OCI-LY7 (cell line): ENCODE measurements around the gene SIK3.

Experiments used
- EZH2phosphoT487 ChIP-seq: fragments of 200-600 bp; sonication (generic); IDR thresholded peaks from 2 replicates; pipeline ENCODE4 v1.6.1; 2018; ENCODE audit warnings: low read depth, borderline replicate concordance, mild to moderate bottlenecking, mixed run types, antibody characterized with exemption, low read length, moderate library complexity, mixed read lengths
- TF ChIP-seq, protein P1 (sequence below): fragments of 200-600 bp; sonication (generic); conservative IDR thresholded peaks from 2 replicates; pipeline ENCODE4 v1.5.1; 2014; ENCODE audit warnings: mild to moderate bottlenecking, antibody characterized with exemption, low read length, moderate library complexity, mixed read lengths

DNA sequence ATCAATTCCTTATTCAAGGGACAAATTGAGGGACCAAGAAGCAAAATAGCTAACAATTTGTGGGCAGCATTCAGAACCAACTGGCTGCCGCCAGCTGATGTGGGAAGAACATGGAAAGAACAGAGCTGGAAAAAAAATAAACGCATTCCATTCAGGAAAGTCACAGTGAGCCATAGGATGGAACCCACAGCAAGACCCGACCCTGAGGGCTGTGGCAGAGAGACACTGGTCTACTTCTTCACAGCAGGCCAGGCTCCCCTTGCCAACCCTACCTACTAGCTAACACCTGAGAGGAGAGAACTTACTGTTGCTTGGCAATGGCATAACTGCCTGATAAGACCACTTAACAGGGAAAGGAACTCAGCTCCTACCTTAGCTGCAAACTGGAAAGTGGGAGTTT, 137.3 kb downstream of the SIK3 start:
- TF ChIP-seq, protein P1, sequence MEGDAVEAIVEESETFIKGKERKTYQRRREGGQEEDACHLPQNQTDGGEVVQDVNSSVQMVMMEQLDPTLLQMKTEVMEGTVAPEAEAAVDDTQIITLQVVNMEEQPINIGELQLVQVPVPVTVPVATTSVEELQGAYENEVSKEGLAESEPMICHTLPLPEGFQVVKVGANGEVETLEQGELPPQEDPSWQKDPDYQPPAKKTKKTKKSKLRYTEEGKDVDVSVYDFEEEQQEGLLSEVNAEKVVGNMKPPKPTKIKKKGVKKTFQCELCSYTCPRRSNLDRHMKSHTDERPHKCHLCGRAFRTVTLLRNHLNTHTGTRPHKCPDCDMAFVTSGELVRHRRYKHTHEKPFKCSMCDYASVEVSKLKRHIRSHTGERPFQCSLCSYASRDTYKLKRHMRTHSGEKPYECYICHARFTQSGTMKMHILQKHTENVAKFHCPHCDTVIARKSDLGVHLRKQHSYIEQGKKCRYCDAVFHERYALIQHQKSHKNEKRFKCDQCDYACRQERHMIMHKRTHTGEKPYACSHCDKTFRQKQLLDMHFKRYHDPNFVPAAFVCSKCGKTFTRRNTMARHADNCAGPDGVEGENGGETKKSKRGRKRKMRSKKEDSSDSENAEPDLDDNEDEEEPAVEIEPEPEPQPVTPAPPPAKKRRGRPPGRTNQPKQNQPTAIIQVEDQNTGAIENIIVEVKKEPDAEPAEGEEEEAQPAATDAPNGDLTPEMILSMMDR, result no peak
- no peak for TF ChIP-seq EZH2phosphoT487
